ENCODE data around the gene CYP2B6.
"Not testable (repeated sequence)": the region's sequence is repeated elsewhere in the genome, so short reads cannot be mapped to it uniquely, and the experiment has no call there.

The CYP2B6 gene

GRCh38 chr19:40980743-40981442 lies 10.2 kb upstream of the CYP2B6 start:
- DNase-seq (ENCODE audit: low read depth, low spot score) = not testable (repeated sequence)

DNA sequence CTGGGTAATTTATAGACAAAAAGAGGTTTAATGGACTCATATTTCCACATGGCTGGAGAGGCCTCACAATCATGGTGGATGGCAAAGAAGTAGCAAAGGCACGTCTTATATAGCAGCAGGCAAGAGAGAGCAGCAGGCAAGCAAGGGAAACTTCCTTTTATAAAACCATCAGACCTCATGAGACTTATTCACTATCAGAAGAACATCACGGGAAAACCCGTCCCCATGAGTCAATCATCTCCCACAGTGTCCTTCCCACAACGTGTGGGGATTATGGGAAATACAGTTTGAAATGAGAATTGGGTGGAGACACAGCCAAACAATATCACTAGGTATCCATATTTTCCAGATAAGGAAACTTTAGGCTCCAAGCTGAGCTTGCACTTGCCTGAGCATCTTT lies 9.5 kb upstream of the CYP2B6 start:
- no peak for DNase-seq (ENCODE audit: low read depth, low spot score)

GRCh38 chr19:40982594-40983101 lies 8.4 kb upstream of the CYP2B6 start:
- no peak for DNase-seq (ENCODE audit: low read depth, low spot score)

DNA sequence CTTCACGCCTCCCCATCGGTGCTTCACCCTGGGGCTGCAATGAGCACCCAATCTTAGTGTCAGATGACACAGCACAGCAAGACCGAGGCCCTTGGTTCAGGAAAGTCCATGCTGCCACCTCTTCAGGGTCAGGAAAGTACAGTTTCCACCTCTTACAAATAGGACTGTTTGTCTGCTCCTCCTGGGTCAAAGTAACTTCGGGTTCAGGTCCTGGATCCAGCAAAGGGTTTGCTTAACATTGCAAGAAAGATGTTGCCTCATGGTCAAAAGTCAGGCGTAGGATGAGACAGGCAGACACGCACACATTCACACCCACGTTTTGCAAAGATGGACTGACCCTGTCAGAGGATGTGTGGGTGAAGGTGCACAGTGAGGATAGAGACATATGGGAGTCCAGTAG lies 1.6 kb upstream of the CYP2B6 start:
- no peak for DNase-seq (ENCODE audit: low read depth, low spot score)

DNA sequence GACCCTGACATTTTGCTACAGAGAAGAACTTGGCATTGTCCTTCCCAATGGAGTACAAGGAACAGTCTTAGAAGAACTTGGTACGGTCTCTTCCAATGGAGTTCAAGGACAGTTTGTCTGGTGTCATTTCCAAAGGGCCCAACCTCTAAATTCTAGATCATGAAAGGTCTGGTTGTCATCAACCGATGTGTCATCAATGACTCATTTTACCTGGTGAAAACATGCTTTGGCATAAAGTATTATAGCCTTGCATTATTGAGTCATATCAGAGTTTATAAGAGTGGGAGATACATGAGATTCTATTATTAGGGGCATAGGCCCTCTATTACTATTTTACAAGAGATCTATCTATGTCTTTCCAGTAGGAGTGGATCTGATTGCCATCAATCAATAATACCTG lies 4.3 kb downstream of the CYP2B6 start:
- DNase-seq (ENCODE audit: low read depth, low spot score) = no peak

DNA sequence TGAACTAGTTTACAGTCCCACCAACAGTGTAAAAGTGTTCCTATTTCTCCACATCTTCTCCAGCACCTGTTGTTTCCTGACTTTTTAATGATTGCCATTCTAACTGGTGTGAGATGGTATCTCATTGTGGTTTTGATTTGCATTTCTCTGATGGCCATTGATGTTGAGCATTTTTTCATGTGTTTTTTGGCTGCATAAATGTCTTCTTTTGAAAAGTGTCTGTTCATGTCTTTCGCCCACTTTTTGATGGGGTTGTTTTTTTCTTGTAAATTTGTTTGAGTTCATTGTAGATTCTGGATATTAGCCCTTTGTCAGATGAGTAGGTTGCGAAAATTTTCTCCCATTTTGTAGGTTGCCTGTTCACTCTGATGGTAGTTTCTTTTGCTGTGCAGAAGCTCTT lies 7.9 kb downstream of the CYP2B6 start:
- DNase-seq (ENCODE audit: low read depth, low spot score) = not testable (repeated sequence)

DNA sequence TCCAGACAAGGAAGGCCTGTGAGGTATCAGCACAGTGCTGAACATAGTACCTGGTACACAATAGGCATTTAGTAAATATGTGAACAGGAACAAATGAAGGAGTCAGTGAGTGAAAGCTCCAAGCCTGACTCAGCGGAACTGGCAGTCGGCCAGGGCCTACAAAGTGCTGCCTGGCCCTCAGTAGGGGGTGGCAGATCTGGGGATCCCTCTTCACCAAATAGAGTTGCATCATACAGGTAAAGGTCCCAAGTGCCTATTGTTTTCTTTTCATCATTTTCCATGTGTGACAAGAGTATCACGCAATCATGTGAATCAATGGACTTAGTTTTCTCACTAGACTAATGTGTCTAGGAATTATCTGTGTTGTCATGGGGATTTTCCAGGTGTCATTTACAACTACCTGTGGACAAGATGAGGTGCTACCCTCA lies 9.2 kb downstream of the CYP2B6 start:
- no peak for DNase-seq (ENCODE audit: low read depth, low spot score)

- DNase-seq (ENCODE audit: low read depth, low spot score) = no peak
Measured at GRCh38 chr19:41001243-41001971, 10.3 kb downstream of the CYP2B6 start.

- not testable (repeated sequence) for DNase-seq (ENCODE audit: low read depth, low spot score)
Measured at GRCh38 chr19:41003656-41004055, 12.6 kb downstream of the CYP2B6 start.

- no peak for DNase-seq (ENCODE audit: low read depth, low spot score)
Measured at GRCh38 chr19:41009700-41010235, 18.7 kb downstream of the CYP2B6 start.

GRCh38 chr19:41013359-41013758 lies 22.3 kb downstream of the CYP2B6 start:
- no peak for DNase-seq (ENCODE audit: low read depth, low spot score)

DNA sequence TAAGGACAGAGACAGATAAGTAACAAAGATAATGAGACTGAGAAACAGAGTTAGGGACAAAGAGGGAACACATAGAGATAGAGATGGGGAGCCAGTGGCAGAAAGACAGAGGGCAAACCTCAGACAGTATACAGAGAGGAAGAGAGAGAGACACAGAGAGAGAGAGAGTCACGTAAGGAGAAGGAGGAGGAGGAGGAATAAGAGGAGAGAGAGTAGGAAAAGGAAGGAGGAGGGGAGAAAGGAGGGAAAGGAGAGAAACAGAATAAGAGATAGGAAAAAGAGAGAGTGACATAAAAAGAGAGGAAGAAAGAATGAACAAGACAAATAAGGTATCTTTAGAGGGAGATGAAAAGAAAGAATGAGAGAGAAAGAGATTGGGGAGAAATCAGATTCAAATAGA lies 23.6 kb downstream of the CYP2B6 start:
- no peak for DNase-seq (ENCODE audit: low read depth, low spot score)

GRCh38 chr19:41016488-41017071 lies 25.5 kb downstream of the CYP2B6 start:
- no peak for DNase-seq (ENCODE audit: low read depth, low spot score)

- DNase-seq (ENCODE audit: low read depth, low spot score) = no peak
Measured at GRCh38 chr19:41018736-41019290, 27.7 kb downstream of the CYP2B6 start.

- DNase-seq (ENCODE audit: low read depth, low spot score) = no peak
Measured at GRCh38 chr19:41019346-41019745, 28.3 kb downstream of the CYP2B6 start.

- no peak for DNase-seq (ENCODE audit: low read depth, low spot score)
Measured at GRCh38 chr19:41023193-41023592, 32.1 kb downstream of the CYP2B6 start.

DNA sequence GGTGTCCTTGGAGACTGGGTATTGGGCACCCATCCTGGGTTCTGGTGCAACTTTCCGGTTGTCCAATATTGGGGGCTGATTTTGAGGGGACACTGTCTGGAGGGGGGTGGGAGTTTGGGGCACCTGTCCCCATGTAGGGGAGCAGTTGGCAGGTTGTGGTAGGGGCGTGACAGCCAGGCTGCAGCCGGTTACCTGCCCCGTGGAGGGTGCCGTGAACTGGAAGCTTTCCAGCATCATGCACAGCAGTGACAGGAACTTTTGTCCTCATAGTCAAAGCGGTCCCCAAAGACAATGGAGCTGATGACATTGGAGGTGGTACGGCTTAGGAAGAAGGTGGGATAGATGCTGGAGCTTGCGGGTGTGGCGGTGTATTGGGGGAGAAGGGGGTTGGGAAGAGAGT lies 34.3 kb downstream of the CYP2B6 start:
- DNase-seq (ENCODE audit: low read depth, low spot score) = no peak

GRCh38 chr19:41025871-41026270 lies 34.8 kb downstream of the CYP2B6 start:
- no peak for DNase-seq (ENCODE audit: low read depth, low spot score)

DNA sequence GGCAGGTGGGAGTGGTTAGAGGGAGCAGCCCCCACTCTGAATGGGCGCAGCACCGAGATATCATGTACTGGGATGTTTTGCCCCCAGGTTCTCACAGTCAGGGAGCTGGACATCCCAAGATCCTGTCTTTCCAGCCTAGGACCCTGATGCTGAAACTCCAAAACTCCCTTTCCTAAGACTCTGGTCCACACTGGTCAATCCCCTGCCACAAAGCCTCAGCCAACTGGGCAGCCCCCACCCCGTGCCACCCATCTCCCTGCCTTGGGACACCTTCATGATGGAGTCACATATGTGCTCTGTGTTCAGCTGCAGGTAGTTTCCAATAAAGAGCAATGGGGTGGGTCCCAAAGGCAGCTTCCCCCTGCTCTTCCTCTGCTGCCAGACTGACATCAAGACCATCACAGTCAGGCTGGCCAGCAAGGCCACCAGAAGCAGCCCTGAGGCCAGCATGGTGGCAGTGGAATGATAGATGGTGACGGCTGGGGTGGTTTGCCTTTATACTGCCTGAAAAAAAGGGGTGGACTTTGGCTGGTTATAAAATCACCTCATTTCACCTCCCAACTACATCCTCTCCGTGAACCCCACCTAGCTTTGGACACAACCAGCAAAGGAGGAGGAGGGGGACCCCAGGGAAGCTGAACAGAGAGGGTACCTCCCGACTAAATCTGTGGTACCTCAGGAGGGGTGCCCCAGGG lies 36.3 kb downstream of the CYP2B6 start:
- no peak for DNase-seq (ENCODE audit: low read depth, low spot score)

DNA sequence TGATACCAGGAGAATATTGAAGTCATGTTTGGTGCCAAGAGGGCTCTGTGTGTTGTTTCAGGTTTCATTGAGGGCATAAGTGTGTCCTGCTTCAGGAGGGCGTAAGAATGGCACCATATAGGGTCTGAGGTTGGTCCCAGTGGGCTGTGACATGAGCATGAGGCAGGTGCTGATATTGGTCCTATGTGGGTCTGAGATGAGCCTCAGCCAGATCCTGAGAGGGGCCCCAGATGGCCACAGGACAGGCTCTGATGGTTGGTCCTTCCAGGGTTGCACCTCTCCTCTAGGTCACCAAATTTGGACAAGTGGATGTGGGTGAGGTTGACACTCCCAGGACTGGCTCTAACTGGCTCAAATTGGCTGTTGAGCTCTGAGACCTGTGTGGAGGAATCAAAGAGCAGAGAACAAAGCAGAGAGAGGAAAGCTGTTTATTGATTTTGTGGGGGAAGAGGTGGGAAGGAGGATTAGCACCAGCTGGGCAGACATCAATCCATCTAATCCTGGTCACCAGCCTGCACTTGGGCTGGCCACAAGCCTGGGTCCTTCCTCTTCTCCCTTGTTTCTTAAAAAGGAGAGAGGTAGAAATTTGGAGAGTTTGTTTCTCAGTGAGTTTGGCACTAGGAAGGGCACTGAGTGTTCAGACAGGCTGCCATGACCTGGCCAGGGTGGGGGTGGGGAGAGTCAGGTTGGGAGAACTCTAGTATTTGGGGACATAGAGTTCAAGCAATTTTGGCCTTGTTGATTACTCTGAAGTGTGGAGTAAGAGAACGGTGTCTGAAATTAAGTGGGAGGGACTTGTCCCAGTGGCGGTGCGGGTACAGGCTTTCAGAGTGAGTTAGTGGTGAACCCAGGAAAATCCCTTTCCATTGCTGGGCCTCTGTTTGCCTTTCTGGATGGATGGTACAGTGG lies 38.7 kb downstream of the CYP2B6 start:
- DNase-seq (ENCODE audit: low read depth, low spot score) = no peak
